M059J (cell line): Measurements from ENCODE around the gene DENND4A. TPM values are rescaled to one million over a fixed set of nuclear protein-coding genes. Genes with fewer than 3 reads are reported as not detected.
A peak's percentile ranks its signal among the peaks of the same experiment; 100 is the strongest.
"Not testable (repeated sequence)": the region's sequence is repeated elsewhere in the genome, so short reads cannot be mapped to it uniquely, and the experiment has no call there.

Experiments
- DNase-seq: peaks from one replicate; pipeline ENCODE4 v3.0.0-alpha.2; 2012; ENCODE audit warnings: low read depth
- total RNA-seq: library from RNA; depleted of rRNA; stranded (reverse); fragments of >200 nt; shearing (Covaris generic); gene quantifications from 2 replicates; pipeline ENCODE4 v1.2.3, GENCODE V29; 2014; rRNA removed

Gene DENND4A
- total RNA-seq, 1 experiment from 2014 or later = 9.6 TPM

DNA sequence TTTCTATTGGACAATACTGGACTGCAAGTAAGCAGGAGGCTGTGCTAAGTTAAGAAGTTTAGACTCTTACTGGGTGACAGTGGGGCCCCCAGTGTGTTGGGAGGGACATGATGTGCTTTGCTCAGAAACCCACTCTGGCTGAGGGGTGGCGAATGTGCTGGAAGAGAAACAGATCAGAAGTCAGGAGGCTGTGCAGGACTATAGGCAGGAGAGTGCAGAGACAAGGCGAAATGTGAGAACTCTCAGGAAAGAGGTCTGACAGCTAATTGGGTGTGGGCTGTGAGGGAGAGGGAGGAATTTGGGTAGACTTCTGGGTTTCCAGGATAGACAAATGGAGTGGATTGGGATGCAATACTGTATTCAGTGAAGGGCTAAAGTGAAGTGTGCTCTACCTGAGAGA, 158.3 kb downstream of the DENND4A start:
- no peak for DNase-seq

DNA sequence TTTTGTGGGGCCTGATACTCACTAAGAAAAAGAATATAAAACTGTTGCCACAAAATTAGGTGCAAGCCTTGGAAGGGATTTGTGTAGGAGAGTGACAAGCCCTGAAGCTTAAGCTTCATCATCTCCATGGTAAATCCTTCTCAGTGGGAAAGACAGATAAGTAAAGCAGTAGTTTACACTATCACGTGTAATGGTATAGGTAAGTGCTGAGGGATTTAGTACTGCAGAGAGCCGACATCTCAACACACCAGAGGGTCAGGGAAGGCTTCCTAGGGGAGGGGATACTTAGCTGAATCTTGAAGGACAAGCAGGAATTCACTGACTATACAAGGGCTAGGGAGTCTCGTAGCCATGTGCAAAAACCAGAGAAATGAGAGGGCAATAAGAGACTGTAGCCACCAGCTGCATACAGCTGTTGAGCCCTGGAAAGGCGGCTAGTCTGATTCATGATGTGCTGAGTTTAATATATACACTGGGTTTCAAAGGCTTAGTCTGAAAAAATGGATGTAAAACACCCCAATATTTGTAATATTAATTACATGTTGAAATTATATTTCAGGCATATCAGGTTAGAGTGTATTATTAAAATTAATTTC, 159.2 kb downstream of the DENND4A start:
- DNase-seq = no peak

DNA sequence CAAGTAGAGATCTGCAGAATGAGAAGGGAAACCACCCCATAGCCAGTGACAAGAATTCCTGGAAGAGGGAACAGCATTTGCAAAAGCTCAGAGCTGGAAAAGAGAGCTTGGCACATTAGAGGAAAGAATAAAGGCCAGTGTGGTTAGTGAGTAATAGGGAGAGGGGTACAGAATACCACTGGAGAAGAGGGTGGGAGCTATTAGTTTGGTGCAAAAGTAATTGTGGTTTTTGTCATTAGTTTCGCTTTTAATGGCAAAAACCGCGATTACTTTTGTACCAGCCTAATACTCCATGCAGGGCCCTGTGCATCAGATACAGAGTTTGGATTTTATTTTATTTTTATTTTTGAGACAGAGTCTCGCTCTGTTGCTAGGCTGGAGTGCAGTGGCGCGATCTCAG, 160.6 kb downstream of the DENND4A start:
- DNase-seq = no peak

DNA sequence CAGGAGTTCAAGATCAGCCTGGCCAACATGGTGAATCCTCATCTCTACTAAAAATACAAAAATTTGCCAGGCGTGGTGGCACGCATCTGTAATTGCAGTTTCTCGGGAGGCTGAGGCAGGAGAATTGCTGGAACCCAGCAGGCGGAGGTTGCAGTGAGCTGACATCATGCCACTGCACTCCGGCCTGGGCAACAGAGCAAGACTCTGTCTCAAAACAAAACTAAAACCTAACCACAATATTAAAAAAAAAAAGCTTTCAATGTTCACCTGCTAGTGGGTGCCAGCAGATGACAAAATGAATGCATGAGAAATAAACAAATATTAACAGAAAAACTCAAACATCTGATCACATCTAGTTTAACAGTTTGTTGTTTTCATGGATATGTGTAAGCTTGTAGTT, 161.3 kb downstream of the DENND4A start:
- DNase-seq = no peak

DNA sequence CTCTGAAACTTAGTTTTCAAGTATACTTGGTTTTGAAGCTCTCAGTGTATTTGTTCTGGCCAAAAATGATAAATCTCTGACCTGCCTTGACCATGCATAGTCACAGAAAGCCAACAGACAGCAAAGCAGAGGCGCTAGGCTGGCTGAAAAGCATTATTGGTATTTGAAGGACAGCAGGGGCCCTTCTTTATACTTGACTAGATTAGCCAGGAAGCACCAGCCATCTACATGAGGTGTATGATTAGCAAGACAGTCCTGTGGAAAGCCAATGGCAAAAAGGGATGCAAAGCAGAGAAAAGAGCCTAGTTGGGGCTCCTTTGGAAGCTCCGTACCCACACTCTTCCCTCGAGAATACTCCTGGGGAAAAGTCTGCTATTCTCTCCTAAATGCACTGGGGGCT, 162.5 kb downstream of the DENND4A start:
- no peak for DNase-seq

DNA sequence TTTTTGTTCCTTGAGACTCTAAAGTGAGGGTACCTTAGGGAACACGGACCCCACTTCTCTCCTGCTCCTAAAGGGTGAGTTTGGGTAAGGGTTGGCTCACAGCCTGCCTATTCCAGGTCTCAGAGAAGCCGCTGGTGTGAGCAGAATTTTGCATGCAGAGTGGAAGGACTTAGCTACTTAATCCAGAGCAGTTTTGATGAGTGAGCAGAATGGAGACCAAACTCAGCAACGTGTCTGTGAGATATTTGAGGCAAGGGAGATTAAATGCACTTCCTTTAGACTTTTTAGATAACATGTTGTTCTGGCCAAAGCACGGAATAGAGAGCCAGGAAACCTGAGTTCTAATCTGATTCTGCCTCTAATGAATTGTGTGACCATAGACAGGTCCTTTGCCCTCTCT, 165.2 kb downstream of the DENND4A start:
- DNase-seq = no peak

DNA sequence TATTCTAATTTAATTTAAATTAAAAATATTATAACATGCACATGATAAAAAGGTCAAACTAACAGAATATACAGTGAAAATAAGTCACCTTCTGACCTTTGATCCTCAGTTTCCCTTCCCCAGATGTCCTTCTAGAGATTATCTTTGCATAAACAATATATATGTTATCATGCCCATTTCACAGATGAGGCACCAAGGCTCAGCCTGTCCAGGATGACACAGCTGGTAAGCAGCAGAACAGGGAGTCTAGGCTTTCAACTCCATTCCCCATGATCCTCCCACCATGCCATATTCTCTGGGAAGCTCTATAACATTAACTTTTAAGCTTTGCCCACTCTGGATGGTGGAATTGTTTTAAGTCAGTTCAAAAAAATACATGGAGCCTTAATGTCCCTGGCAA, 169.0 kb downstream of the DENND4A start:
- no peak for DNase-seq

DNA sequence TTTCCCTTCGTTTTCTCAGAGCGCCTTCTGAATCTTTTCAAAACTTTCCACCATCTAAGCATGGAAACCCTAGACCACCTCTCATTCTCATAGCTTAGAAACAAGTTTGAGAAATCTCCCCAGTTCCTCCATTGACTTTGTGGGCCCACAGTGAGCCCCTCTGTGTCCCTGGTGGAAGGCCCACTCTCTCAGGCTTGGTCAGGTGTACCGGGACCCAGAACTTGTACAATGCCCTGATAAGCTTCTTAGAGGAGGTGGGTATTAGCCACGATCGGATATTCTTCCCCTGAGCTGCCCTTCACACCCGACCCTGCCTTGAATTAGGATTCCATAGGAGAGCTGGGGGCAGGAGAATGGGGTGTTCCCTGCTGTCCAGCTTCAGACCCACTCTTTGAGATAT, 170.5 kb downstream of the DENND4A start, which contains the start of gene SLC24A1:
Gene SLC24A1 (plus strand): TSS at position 301 of the 400 bp plus-strand sequence. CDS start 2,143 bp downstream, outside the sequence.
- DNase-seq = no peak

DNA sequence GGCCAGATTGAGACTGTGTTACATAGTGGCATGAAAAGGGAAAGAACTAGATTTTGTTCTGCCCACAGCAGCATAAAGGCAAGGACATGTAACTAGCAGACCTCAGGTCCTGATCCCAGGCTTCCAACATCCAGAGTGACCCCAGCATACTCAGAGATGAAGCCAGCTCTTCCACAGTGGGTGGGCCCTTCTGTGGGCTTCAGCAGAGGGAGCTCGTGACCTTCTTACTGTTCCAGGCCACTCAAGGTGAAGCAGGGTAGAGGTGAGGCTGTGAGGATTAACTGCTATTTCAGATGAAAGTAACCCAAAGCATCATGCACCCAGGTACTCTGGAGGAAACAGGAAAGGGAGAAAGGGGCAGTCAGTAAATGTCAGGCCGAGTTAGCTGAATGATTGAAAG, 171.3 kb downstream of the DENND4A start:
- no peak for DNase-seq

DNA sequence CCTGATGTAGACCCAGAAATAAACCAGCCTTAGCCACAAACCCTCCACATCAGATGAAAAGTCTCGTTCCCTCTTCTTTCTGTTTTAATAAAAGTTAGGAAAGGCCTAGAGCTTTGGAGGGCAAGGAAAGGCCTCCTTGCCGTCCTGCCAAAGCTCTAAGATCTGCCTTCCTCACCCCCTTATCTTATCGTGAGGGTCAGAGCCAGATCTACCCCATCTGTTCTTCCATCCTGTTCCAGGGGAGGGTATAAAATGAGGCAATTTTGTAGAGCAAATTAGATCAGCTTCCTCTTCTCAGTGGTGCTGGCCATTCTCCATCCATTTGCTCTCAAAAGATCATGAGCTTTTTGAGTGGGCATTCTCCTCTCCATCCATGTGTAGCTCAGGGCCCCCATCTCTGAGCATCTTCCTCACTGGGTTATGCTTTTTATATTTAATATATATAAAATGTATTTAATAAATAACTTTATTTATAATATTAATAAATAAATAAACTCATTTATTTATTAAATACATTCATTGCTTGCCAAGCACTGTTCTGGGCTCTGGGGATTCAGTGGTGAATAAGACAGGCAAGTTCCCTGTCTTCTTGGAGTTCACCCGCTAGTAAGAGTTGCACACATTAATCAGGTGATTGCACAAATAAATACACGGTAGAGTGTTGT, 172.3 kb downstream of the DENND4A start:
- no peak for DNase-seq

DNA sequence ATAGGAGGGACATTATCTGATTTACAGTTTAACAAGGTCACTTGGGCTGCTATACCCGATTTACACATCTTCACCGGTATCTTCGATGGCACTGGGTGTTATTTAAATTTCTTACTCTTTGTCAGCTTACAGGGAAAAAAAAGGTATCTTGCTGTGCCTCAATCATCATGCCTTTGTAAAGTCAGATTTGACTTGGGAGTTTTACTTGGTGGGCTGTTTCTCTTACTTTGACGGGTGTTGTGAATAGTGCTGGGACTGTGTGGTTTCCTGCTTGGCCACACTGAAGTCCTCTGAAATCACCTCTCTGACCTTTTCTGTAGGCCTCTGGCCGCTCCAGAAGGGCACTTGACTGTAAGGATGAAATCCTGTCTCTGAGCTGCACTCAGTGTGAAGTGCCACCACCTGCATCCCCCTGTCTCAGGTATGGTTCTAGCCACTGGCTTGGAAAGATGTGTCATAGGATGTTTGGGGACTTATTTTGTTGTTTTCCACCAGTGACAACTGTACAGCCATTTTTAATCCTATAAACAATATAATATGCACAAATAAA, 173.5 kb downstream of the DENND4A start:
- DNase-seq = no peak

DNA sequence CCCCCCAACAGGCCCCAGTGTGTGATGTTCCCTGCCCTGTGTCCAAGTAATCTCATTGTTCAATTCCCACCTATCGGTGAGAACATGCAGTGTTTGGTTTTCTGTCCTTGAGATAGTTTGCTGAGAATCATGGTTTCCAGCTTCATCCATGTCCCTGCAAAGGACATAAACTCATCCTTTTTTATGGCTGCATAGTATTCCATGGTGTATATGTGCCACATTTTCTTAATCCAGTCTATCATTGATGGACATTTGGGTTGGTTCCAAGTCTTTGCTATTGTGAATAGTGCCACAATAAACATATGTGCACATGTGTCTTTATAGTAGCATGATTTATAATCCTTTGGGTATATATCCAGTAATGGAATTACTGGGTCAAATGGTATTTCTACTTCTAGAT, 176.2 kb downstream of the DENND4A start:
- not testable (repeated sequence) for DNase-seq

DNA sequence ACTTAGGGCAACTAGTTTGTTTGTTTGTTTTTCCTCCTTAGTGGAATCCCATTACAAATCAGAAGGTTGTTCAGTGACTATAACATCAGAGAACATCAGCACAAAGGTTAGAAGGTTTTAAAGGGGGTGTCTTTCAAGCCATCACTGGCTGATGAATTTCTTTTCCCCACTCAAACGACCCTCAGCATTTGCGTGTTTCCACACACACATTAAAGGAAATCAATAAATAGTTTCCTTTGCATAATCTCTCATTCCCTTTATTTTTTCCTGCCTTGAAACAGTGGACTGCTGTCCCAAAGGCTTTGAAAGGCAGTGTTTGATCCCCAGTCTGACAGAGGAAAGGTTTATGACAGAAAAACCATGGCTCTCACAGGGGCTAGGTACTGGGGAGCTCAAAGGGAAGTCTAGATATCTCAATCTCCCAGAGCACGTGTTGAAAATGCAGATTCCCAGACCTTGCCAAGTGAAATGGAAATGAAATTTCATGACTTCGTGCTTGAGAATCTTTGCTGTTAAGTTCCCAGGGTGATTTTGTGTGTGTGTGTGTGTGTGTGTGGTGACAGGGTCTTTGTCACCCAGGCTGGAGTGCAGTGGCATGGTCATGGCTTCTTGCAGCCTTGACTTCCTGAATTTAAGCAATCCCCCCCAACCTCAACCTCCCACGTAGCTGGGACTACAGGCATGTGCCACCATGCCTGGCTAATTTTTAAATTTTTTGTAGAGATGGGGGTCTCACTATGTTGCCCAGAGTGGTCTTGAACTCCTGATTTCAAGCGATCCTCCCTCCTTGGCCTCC, 178.9 kb downstream of the DENND4A start:
- DNase-seq = no peak

DNA sequence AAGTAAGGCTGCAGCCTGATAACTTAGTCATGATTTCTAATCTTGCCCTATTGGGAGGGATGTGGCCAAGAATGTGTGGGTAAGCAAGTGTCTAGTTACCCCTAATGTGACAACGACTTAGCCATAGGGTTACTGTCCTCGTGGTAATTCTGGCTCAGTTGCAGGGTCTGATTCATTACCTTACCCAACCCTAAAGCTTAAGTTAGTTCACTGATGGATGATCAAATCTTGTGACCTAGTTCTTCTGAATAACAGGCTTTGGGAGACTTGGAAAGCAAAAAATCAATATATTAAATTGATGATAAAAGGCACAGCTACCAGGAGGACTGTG, 179.5 kb downstream of the DENND4A start:
- DNase-seq = no peak

DNA sequence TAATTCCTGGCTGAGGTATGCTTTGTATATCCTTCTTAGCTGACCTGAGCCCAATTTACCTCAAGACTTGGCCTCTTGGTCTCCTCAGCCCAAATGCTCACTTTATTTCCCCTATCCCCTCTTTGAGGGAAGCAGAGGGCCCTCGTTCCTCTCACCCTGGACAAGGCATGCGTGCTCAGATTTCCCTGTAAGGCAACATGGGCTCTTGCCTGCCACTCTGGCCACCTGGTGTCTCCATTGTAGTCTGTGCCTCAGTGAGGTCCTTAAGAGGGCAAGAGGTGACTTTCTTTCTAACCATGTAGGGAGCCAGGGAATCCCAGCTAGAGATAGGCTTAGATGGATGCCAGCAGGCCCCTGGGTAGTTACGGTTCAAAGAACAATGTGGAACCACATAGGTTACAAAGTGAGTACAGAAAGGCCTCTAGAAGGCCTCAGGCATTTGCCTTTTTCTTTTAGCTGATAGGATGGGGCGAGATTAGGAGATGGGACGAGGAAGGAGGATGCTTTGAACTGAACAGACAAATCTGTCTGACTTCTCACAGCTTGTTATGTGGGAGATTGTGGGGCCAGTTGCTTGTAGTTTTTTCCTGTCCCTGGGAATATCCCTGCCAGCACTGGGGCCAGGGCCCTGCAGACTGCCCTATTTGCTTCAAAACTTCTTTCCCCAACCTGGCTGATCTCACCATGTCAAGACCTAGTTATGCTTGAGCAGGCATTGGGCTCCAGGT, 180.0 kb downstream of the DENND4A start:
- DNase-seq = no peak

DNA sequence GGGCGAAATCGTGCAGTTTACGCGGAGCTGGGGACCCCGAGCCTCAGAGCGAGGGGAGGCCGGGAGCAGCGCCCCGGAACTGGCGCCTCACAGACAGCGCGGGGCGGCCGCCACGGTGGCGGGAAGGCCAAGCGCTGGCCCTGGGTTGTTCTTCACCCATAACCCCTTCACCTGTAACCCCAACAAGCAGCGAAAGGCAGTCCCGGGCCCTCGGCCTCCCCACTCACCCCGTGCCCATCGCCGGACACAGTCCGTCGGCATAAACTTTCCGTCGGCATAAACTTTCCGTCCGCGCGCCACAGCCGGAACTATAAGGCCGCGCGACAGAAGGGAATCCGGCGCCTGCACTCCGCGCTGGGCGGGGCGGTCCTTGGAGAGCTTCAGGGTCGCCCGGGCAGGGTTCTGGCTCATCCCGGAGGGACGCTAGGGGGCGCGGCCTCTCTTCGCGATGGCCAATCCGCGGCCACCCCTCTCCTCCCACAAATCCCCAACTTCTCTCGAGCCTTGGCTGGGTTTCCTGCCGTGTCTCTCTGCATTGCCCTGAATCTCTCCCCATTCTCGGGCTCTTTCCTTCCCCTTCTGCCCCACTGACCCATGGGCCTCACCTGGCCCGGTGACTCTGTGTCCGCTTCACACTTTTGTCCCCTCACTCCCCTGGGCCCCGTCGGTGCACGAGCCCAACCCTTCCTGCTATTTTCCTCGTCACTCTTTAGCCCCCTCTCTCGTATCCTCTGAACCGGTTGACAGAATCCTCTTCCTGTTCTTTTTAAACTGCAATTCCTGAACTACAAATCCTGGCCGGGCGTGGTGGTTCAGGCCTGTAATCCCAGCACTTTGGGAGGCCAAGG, 181.0 kb downstream of the DENND4A start, which contains the start of gene INTS14:
Gene INTS14 (minus strand): TSS at position 261 of the 848 bp plus-strand sequence. CDS start 3,751 bp downstream, outside the sequence.
- peak; percentile 93 for DNase-seq

Other genes with a start within 250 kb of the DENND4A start
- gene INTS14, start 181.2 kb downstream of the DENND4A start, total RNA-seq = 35.9 and 55.3 TPM in 2 replicates
- gene SLC24A1, start 170.4 kb downstream of the DENND4A start, total RNA-seq = 2.1 and 2.9 TPM in 2 replicates
- 304 and 386 TPM in 2 replicates for gene RAB11A, start 77.2 kb upstream of the DENND4A start, total RNA-seq